OCI-LY1 (cell line): ENCODE data around the gene ROPN1L.

Experiments used
- CTCF ChIP-seq: fragments of 200-600 bp; sonication (generic), shearing (Covaris generic); IDR thresholded peaks from 2 replicates; pipeline ENCODE4 v1.5.1; 2017; ENCODE audit warnings: mild to moderate bottlenecking, antibody characterized with exemption, low read length, moderate library complexity, mixed read lengths
- EZH2 ChIP-seq: fragments of 200-600 bp; sonication (generic), shearing (Covaris generic); IDR thresholded peaks from 2 replicates; pipeline ENCODE4 v1.8.0; 2017; ENCODE audit warnings: borderline replicate concordance, mixed run types, mild to moderate bottlenecking, antibody characterized with exemption, low read length, moderate library complexity, mixed read lengths

- TF ChIP-seq CTCF (no peak), EZH2 (no peak)
These were observed 45.1 kb upstream of the ROPN1L start for GRCh38 chr5:10396552-10396951.
